IMR-90 (cell line): ENCODE results near the gene ITIH4. TPM values are rescaled to one million over a fixed set of nuclear protein-coding genes. Genes with fewer than 3 reads are reported as not detected.

Experiments
- ATAC-seq: fragments of 200-7000 bp; cut with Tn5 transposase; 2 replicates; pipeline ENCODE4 v1.9.1; 2020; ENCODE audit warnings: low read depth, mild to moderate bottlenecking, moderate library complexity
- BruUV-seq: library from RNA; stranded (reverse); fragments of 400-500 nt; replicated peaks from 2 replicates; lab custom pipeline; 2021; lab: Mats Ljungman, UMichigan
- CTCF ChIA-PET: fragments of 300-600 bp; formaldehyde crosslinking; extraction: SDS; loops from one replicate; lab custom pipeline; 2021; ENCODE audit warnings: antibody characterized with exemption; lab: Yijun Ruan, JAX
- POLR2A ChIA-PET: fragments of 300-600 bp; sonication (Branson Sonifier 250); formaldehyde crosslinking; loops from one replicate; lab custom pipeline; 2022; ENCODE audit warnings: antibody characterized with exemption; ENCODE audit not compliant: unreplicated experiment; lab: Charles Lee
- DNase-seq: peaks from one replicate; pipeline ENCODE4 v3.0.0; 2013
- H2AFZ ChIP-seq: replicated peaks from 2 replicates; pipeline ENCODE3; 2013; ENCODE audit warnings: low read length, mild to moderate bottlenecking; ENCODE audit not compliant: poor library complexity
- H2AK5ac ChIP-seq: 2 replicates; pipeline ENCODE4 v1.6.1; 2013; ENCODE audit warnings: low read depth, low read length, inconsistent platforms
- H2AK9ac ChIP-seq: replicated peaks from 2 replicates; pipeline ENCODE3; 2013; ENCODE audit warnings: mild to moderate bottlenecking, low read depth, low read length, moderate library complexity; ENCODE audit not compliant: poor library complexity
- H2BK120ac ChIP-seq: 2 replicates; pipeline ENCODE4 v1.6.1; 2013; ENCODE audit warnings: low read depth, low read length, inconsistent platforms
- H2BK15ac ChIP-seq: 3 replicates; pipeline ENCODE4 v1.6.1; 2013; ENCODE audit warnings: low read depth, low read length, inconsistent platforms
- H2BK20ac ChIP-seq: 2 replicates; pipeline ENCODE4 v1.6.1; 2013; ENCODE audit warnings: low read depth, mild to moderate bottlenecking, inconsistent platforms, low read length, moderate library complexity
- H2BK5ac ChIP-seq: 2 replicates; pipeline ENCODE4 v1.6.1; 2013; ENCODE audit warnings: mild to moderate bottlenecking, low read depth, low read length, inconsistent platforms; ENCODE audit not compliant: poor library complexity, severe bottlenecking
- H3K14ac ChIP-seq: replicated peaks from 2 replicates; pipeline ENCODE4 v1.6.1; 2013; ENCODE audit warnings: low read depth, low read length, inconsistent platforms
- H3K18ac ChIP-seq: 2 replicates; pipeline ENCODE4 v1.6.1; 2013; ENCODE audit warnings: low read depth, low read length, control low read depth
- H3K23ac ChIP-seq: 2 replicates; pipeline ENCODE4 v1.6.1; 2013; ENCODE audit warnings: low read depth, low read length, inconsistent platforms
- H3K27ac ChIP-seq: 2 replicates; pipeline ENCODE4 v1.5.1; 2013; ENCODE audit warnings: mild to moderate bottlenecking, control low read depth, low read length; ENCODE audit not compliant: insufficient read depth
- H3K27me3 ChIP-seq: 2 replicates; pipeline ENCODE4 v1.6.1; 2013; ENCODE audit warnings: low read length; ENCODE audit not compliant: control insufficient read depth, insufficient read depth
- H3K36me3 ChIP-seq: 2 replicates; pipeline ENCODE4 v1.6.1; 2013; ENCODE audit warnings: low read length, mixed read lengths; ENCODE audit not compliant: control insufficient read depth, insufficient read depth
- H3K4ac ChIP-seq: 2 replicates; pipeline ENCODE4 v1.6.1; 2013; ENCODE audit warnings: low read depth, low read length, inconsistent platforms
- H3K4me1 ChIP-seq: 2 replicates; pipeline ENCODE4 v1.6.1; 2013; ENCODE audit warnings: low read length, mixed read lengths; ENCODE audit not compliant: control insufficient read depth, insufficient read depth
- H3K4me2 ChIP-seq: 2 replicates; pipeline ENCODE4 v1.6.1; 2013; ENCODE audit warnings: low read depth, mild to moderate bottlenecking, control low read depth, low read length, moderate library complexity
- H3K4me3 ChIP-seq: 2 replicates; pipeline ENCODE4 v1.5.1; 2013; ENCODE audit warnings: low read depth, mild to moderate bottlenecking, control low read depth, low read length, moderate library complexity; ENCODE audit not compliant: insufficient read depth
- H3K56ac ChIP-seq: 2 replicates; pipeline ENCODE4 v1.6.1; 2013; ENCODE audit warnings: low read length, inconsistent platforms; ENCODE audit not compliant: insufficient read depth; ENCODE audit errors: extremely low read depth
- H3K79me1 ChIP-seq, 2 experiments: 2 replicates each; pipeline ENCODE4 v1.6.1; 2013; ENCODE audit warnings: low read length in 2 of 2, inconsistent platforms in 1 of 2, low read depth in 1 of 2
- H3K9ac ChIP-seq: 2 replicates; pipeline ENCODE4 v1.6.1; 2013; ENCODE audit warnings: low read depth, low read length, control low read depth
- H3K9me1 ChIP-seq: 2 replicates; pipeline ENCODE4 v1.6.1; 2013; ENCODE audit warnings: low read length, inconsistent platforms; ENCODE audit not compliant: insufficient read depth
- H3K9me3 ChIP-seq: 2 replicates; pipeline ENCODE4 v1.6.1; 2013; ENCODE audit warnings: low read length; ENCODE audit not compliant: control insufficient read depth, insufficient read depth
- H4K20me1 ChIP-seq: 2 replicates; pipeline ENCODE4 v1.6.1; 2013; ENCODE audit warnings: low read length, inconsistent platforms; ENCODE audit not compliant: insufficient read depth
- H4K5ac ChIP-seq: 2 replicates; pipeline ENCODE4 v1.6.1; 2013; ENCODE audit warnings: mild to moderate bottlenecking, low read depth, low read length, control low read depth
- H4K8ac ChIP-seq, 2 experiments: 2 replicates each; pipeline ENCODE4 v1.6.1; 2013; ENCODE audit warnings: low read depth in 2 of 2, low read length in 2 of 2, control low read depth in 1 of 2, inconsistent platforms in 1 of 2
- H4K91ac ChIP-seq: 2 replicates; pipeline ENCODE4 v1.6.1; 2013; ENCODE audit warnings: low read depth, low read length, inconsistent platforms; ENCODE audit not compliant: insufficient read depth
- CEBPB ChIP-seq: IDR thresholded peaks from 2 replicates; pipeline ENCODE4 v1.6.1; 2012; ENCODE audit warnings: low read depth, low read length, improper control_type of control experiment
- FOS ChIP-seq: fragments of 150-350 bp; IDR thresholded peaks from 2 replicates; pipeline ENCODE4 v1.6.1; 2016; ENCODE audit warnings: low read depth, low read length
- MAZ ChIP-seq: IDR thresholded peaks from 2 replicates; pipeline ENCODE4 v1.6.1; 2012; ENCODE audit warnings: low read depth, mild to moderate bottlenecking, low read length, improper control_type of control experiment, moderate library complexity, borderline replicate concordance
- MXI1 ChIP-seq: IDR thresholded peaks from 2 replicates; pipeline ENCODE4 v1.6.1; 2012; ENCODE audit warnings: low read depth, mild to moderate bottlenecking, low read length, moderate library complexity, borderline replicate concordance
- RAD21 ChIP-seq: IDR thresholded peaks from 2 replicates; pipeline ENCODE4 v1.6.1; 2012; ENCODE audit warnings: low read length, improper control_type of control experiment
- RCOR1 ChIP-seq: IDR thresholded peaks from 2 replicates; pipeline ENCODE4 v1.6.1; 2012; ENCODE audit warnings: mild to moderate bottlenecking, low read length, improper control_type of control experiment; ENCODE audit not compliant: insufficient replicate concordance
- RFX5 ChIP-seq: IDR thresholded peaks from 2 replicates; pipeline ENCODE4 v1.8.0; 2012; ENCODE audit warnings: low read depth, mild to moderate bottlenecking, low read length, moderate library complexity
- SMC3 ChIP-seq: fragments of 150-350 bp; IDR thresholded peaks from 2 replicates; pipeline ENCODE4 v1.6.1; 2016; ENCODE audit warnings: low read depth, mild to moderate bottlenecking, antibody characterized with exemption, low read length, moderate library complexity
- USF2 ChIP-seq: fragments of 150-350 bp; IDR thresholded peaks from 2 replicates; pipeline ENCODE4 v1.6.1; 2017; ENCODE audit warnings: mild to moderate bottlenecking, antibody characterized with exemption, low read length, low read depth
- WGBS, 2 experiments: methylation state at CpG; one replicate each; pipeline versions ENCODE4 v1.1.5 to v1.1.7; 2013; ENCODE audit warnings: missing lambda C conversion rate in 2 of 2; ENCODE audit not compliant: insufficient read length in 1 of 2; ENCODE audit errors: extremely low coverage in 2 of 2; 5-methylcytosine and 5-hydroxymethylcytosine counted together
- dilution Hi-C: fragments of 300-500 bp; cut with HindIII; formaldehyde crosslinking; loops from one replicate; pipeline ENCODE4 v1.14.3; 2018; ENCODE audit warnings: low sequenced_read_pairs; ENCODE audit not compliant: unreplicated experiment
- in situ Hi-C: fragments of 300-500 bp; cut with MboI; formaldehyde crosslinking; loops from 3 replicates; pipeline ENCODE4 v1.14.3; 2019; ENCODE audit warnings: low sequenced_read_pairs, inconsistent platforms, mixed read lengths
- intact Hi-C: fragments of 100-400 bp; cut with micrococcal nuclease; formaldehyde crosslinking; loops from 2 replicates; pipeline ENCODE4 v1.10.0; 2022
- polyA plus RNA-seq, 3 experiments: library from polyadenylated mRNA; depleted of rRNA; stranded (reverse); fragments of >200 nt; gene quantifications; 2 replicates each; pipeline ENCODE4 v1.2.3, GENCODE V29; 2012; ENCODE audit warnings: low replicate concordance in 1 of 3
- total RNA-seq: library from RNA; depleted of rRNA; stranded (reverse); fragments of >200 nt; gene quantifications from 2 replicates; pipeline ENCODE4 v1.2.3, GENCODE V29; 2012
- TF ChIP-seq, protein P1 (sequence below): fragments of 150-350 bp; IDR thresholded peaks from 2 replicates; pipeline ENCODE4 v1.6.1; 2016; ENCODE audit warnings: low read depth, mild to moderate bottlenecking, low read length, moderate library complexity, borderline replicate concordance

Gene ITIH4
- total and polyA plus RNA-seq, 2 of the 4 experiments (the other 2 are of a cell fraction) = 0.26 to 0.36 TPM

DNA sequence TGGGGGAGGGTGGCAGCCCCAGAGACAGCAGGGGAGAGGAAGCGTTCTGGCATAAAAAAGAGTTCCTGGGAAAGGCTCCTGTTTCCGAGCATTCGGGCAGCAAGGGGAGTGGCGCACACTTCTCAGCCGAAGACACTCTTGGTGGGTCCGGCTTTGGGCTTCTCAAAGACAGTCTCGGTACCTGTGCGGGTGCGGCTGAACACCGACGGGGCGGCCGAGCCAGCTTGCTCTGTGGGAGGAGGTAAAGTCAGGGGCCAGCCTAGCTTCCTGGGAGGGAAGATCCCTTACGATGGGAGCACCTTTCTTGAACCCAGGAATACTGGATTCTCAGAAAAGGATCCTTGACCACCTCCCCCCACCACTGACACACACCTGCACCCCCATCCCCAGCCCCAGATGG, 2.7 kb upstream of the ITIH4 start:
- intact Hi-C loops = no loop called here
- Histone ChIP-seq H3K4me1 (peaks cover 19% of the 10 kb centered on the region), H3K9ac (no peak overlapping the region), H3K27ac (no peak overlapping the region), H3K27me3 (no peaks in the 10 kb centered on the region), H2BK20ac (no peak overlapping the region), H2AK5ac (no peak overlapping the region), H2BK120ac (no peak overlapping the region), H3K9me3 (no peaks in the 10 kb centered on the region), H3K79me1 (no peaks in the 10 kb centered on the region), H2AFZ (no peak overlapping the region), H4K91ac (no peak overlapping the region), H3K18ac (no peak overlapping the region), H4K8ac (no peak overlapping the region), H2BK5ac (no peak overlapping the region), H3K23ac (no peak overlapping the region), H3K4me2 (no peak overlapping the region), H3K4ac (no peak overlapping the region), H3K4me3 (no peak overlapping the region), H3K56ac (no peak overlapping the region), H4K5ac (no peak overlapping the region), H2BK15ac (no peak overlapping the region), H2AK9ac (no peak overlapping the region), H3K14ac (no peak overlapping the region), H3K36me3 (peaks cover 3% of the 10 kb centered on the region; the same call in 1 of the 2 replicates), H3K9me1 (peaks cover 19% of the 10 kb centered on the region; the same call in 1 of the 2 replicates), H4K20me1 (no peaks in the 10 kb centered on the region)
- no peak for DNase-seq
- BruUV-seq = no TSS peak
- WGBS, 2 experiments = no CpG with 5 or more reads among the region's 14 CpGs
- ATAC-seq = no peak
- POLR2A ChIA-PET = no interaction called here
- in situ Hi-C loops = no loop called here
- no peak for TF ChIP-seq FOS
- TF ChIP-seq USF2 = no peak
- TF ChIP-seq RCOR1 = no peak
- TF ChIP-seq CEBPB = no peak
- TF ChIP-seq RFX5 = no peak
- TF ChIP-seq, protein P1, sequence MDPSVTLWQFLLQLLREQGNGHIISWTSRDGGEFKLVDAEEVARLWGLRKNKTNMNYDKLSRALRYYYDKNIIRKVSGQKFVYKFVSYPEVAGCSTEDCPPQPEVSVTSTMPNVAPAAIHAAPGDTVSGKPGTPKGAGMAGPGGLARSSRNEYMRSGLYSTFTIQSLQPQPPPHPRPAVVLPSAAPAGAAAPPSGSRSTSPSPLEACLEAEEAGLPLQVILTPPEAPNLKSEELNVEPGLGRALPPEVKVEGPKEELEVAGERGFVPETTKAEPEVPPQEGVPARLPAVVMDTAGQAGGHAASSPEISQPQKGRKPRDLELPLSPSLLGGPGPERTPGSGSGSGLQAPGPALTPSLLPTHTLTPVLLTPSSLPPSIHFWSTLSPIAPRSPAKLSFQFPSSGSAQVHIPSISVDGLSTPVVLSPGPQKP = no peak
- no peak for TF ChIP-seq RAD21
- no peak for TF ChIP-seq SMC3
- TF ChIP-seq MXI1 = no peak
- TF ChIP-seq MAZ = no peak
- dilution Hi-C loops = no loop called here
- CTCF ChIA-PET = no interaction called here
